ENCODE data around the gene DYNC2H1.
A peak's percentile ranks its signal among the peaks of the same experiment; 100 is the strongest.

DYNC2H1 gene

DNA sequence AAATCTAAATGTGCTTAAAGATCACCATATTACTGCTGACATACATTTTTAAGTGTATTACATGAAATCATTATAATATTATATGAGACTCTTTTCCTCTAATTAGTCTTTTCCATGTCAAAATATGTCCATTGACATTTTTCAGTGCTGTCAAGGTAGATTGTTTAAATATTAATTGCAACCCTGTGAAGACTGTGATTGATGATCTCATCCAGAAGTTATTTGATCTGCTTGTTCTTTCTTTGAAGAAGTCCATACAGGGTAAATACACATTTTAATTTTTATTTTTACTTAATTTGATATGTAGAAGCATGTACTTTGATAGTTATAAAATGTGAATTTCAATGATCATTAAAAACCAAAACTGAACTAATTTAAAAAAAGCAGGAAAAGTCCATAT lies 38.4 kb downstream of the DYNC2H1 start:
- no peak for DNase-seq

DNA sequence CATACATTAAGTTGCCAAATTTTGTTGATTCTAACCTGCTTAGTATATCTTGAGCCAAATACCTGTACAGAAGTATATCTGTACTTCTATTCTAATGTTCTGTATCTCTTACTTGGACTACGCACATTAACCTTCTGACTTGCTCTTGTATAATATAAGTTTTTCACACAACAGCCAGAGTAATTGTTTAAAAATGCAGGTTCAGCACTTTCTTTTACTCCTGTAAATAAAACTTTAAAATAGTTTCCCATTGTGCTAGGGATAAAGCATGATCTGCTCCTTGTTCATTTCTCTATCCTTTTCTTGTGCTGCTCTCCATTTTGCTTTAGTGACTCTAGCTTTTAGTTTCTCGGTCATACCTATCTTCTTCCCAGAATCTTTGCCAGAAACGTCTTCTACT lies 48.3 kb downstream of the DYNC2H1 start:
- DNase-seq: no peak

DNA sequence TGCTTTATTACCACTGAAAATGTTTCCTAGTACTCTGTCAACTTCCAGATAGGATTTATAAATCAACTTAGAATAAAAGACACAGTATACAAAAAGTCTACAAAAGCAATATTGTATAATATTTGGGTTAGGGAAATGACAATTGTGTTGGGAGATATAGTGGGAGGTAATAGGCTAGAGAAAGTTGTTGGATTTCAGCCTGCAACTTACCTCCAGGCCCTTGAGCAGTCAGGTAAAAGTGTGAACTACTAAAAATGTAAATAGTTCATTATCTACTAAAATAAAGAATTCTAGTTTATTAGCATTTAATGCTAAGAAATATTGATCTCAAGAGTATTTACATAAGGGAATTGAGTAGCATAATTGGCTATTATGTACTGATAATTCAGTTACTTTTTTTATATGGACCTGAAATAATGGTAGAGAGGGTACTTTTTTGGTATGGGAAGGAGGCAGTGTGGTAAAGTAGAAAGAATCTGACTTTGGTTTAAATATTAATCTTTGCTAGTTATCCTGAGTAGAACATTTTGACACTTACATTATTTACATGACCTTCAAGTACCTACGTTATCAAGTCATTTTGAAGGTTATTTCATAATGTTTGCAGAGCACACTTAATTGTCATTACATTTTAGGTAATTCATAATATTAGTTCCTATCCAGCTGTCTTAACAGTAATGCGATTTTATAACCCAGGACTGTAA lies 55.0 kb downstream of the DYNC2H1 start:
- no peak for DNase-seq

DNA sequence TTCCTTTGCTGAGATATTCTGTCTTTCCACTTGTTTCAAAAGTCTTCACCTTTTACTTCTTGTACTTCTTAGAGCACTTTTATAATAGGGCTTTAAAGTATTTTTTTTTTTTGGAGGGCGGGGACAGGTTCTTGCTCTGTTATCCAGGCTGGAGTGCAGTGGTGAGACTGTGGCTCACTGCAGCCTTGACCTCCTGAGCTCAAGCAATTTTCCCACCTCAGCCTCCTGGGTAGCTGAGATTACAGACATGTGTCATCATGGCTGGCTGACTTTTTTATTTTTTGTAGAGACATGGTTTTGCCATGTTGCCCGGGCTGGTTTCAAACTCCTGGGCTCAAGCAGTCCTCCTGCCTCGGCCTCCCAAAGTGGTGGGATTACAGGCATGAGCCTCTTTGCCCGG lies 57.9 kb downstream of the DYNC2H1 start:
- DNase-seq: no peak

DNA sequence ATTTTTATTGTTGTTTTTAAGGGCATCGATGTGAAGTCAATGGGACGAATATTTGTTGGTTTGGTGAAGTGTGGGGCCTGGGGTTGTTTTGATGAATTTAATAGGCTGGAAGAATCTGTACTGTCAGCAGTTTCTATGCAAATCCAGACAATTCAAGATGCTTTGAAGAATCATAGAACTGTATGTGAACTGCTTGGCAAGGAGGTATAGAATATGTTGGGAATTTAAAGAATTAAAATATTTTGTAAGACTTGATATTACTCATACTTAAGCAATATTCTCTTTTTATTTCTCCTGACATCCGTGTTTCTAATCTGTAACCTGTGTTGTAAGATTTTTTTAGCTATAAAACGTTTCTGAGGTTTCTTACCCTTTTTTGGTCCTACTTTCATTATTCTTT lies 61.6 kb downstream of the DYNC2H1 start:
- no peak for DNase-seq

DNA sequence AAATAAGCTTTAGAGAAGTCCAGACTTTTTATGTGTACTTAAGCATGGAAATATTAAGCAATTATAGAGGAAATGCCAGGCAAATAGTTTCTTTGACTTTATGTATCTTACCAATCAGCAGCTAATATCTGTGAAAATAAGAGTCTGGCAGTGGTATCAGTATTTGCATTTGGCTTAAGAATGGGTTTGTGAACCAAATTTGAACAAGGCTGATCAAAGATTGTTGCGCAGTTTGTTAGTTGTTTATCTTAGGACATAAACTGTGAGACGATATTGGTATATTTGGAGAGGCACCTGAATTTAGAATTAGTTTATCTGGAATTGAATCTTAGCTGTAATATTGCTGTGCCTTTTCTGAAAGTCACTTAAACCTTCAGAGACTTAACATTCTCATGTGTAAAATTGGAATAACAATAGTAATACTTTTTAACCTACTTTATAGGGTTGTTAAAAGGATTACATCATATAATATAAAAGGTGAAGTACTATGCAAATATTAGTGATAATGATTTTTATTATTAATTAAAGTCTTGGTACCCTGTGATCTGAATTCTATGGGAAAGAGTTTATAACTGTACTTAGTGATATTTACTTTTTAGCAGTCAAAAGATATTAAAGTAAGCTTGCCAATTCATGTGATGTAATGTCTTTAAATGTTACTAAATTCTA lies 66.4 kb downstream of the DYNC2H1 start:
- DNase-seq: no peak

DNA sequence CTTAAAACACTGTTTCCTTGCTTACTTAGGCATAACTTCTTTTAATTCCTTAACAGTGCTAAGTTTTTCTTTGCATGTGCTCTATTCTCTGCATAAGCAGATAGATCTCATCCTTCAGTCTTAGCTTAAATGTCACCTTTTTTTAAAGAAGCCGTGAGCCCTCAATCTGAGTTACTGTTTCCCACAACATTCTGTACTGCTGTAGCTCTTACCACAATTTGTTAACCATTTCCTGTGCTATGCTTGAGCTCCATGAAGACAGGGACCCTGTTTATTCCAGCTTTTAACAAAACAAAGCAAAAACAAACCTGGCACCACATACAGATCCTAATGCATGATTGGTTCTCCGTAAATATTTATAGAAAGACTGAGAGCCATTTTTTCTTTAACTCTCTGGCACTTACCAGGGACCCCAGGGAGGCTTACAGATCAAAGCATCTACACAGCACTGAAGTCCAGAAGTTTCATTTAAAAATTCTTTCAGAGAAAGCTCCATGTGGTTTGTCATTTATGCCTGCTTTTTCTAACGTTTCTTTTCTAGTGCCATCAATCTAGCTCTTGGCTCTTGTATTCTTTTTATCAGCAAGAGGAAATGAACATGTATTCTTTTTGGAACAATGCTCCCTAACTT lies 74.9 kb downstream of the DYNC2H1 start:
- no peak for DNase-seq

DNA sequence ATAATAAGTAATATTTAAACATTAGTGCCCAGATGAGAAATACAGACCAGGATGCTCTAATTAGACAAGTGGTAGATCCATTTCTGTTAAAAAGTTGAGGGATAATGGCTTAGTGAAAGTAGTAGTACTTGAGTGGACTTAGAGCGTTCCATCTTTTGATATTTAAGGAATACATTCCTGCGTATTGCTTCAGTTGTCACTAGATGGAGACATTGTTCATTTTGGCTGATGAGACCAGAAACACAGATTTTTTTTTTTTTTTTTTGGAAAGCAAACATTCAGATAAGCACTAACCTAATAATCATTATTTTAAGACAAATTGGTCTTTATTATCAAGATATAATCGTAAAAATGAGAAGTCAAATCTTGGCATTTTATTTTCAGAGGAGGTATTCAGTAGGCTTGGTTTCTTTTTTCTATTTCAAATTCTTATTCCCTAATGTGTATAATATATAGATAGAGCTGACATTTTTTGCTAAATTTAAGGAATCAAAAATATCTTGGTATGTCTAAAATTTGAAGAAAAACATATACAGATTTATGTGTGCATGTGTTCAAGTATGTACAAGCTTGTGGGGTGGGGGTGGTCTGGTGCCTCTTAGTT lies 92.9 kb downstream of the DYNC2H1 start:
- DNase-seq: peak; percentile 9

DNA sequence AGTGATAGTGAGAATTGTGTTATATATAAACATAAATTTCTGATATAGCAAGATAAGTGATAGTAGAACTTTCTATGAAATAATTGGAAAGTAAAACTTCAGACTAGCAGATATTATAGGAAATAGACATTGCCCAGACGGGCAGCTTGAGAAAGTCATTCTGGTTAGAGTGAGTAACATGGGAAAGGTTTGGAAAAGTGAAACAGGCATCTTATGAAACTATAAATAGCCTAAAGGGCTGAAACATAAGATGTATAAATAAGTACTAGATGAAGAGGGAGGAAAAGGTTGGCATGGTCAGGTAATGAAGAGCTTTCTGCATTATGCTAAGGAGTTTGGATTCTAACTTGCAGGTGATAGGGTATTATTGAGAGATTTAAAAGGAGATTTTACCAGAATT lies 101.3 kb downstream of the DYNC2H1 start:
- no peak for DNase-seq

DNA sequence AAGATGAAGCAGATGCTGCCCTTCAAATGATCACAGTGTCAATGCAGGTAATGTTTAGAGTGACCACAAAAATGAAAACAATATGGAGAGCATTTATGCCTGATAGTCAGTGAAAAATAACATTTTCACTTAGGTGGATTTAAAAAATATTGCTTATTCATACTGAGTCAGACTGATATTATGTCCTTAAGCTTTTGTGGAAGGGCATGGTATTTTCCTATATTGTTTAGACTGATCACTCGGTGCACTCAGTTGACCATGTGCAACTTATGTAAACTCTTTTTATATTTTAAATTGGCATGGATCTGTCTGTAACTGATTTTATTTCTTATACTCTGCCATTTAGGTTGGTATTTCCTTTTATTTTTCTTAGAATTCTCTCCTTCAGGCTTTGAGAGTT lies 106.6 kb downstream of the DYNC2H1 start:
- DNase-seq: no peak

DNA sequence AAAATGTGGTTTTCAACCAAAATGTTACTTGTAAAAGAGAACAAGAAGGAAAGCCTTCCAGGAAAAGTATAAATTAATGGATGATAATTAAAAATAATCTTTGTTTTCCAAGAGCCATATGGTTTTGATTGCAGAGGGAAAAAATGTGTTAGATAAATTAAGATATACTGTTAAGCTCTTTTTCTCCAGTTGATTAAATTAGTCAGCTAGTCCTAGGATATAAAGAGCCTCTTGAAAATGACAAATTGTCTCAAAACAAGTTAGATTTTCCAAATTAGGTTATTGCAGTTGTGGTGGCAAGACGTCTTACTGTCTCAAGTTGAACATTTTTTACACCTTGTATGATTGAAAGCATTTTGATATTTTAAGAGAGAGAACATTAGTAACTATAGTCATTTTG lies 110.9 kb downstream of the DYNC2H1 start:
- DNase-seq: no peak

DNA sequence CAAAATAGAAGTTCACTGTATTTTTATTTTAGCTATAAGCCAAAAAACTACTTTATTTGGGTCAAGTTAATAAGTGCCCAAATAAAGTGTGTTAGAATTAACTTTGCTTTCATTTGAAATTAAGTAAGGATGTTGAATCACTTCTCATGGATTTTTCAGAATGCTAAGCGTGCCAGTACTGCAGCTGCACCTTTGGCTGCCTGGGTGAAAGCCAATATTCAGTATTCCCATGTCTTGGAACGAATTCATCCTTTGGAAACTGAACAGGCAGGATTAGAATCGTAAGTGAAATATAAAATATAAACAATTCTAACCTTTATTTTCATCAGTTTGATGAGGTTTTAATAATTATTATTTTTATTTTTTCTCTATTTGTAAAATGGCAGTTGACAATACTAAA lies 113.6 kb downstream of the DYNC2H1 start:
- no peak for DNase-seq

DNA sequence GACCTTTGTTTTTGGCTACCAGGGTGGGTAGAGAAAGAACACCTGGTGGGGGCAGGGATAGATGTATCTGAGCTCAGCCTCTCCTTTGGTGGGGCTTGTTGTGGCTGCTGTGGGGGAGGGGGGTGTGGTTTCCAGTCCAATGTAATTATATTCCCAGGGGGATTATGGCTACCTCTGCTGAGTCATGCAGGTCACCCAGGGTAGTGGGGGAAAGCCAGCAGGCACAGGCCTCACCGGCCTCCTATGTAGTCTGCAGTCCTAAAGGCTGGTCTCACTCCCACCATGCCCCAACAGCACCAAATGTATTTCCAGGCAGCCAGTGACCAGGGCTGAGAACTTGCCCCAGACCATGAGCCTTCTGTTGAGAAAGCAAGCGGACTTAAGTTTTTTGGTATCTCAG lies 119.6 kb downstream of the DYNC2H1 start:
- DNase-seq: no peak

DNA sequence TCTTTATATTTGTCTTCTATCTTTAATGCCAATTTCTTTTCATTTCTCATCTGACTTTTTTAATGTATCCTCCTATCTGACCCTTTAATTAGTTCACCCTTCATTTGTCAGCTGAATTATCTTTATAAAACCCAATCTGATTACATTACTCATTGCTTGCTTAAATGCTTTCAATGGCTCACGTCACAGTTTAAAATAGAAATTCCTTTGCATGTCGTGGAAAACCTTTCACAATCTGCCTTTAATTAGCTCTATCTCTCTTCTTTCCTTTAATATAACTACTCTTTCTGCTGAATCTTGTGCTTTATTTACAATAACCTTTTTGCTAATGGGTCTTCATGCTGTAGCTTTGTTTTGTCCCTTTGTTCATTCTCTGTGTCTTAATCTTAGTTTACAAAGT lies 125.7 kb downstream of the DYNC2H1 start:
- no peak for DNase-seq

DNA sequence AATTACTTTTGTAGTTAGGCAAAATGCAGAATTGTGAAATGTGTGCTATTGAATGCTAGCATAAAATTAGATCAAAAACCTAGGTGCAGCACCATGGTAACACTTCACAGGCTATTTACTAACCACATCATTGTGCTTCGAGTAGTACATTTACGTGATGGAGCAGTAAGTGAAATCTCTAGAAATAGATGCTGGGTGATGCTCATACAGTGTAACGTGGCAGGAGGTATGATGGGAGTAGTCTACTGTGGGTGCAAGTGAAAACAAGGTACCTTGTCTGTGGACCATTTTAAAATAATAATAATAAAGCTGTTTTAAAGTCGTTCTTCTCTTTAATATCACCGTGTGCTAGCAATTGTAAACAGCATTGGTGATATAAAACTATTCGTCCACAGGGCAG lies 132.3 kb downstream of the DYNC2H1 start:
- DNase-seq: no peak

DNA sequence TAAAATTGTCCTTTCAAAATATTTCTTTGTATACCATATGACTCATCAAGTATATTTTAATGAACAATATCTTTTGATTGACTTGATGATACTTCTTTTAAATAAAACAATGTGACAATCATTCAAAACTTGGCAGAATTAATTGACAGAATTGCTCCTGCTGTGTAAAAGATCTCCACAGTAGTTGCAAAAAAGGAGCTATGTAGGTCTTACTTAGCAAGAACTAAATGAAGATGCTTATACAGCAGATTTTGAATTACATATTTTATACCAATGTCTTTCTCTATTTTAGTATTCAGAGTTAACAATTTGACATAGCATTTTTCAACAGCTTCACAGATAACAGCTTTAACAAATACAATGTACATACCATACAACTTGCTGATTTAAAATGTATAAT lies 144.9 kb downstream of the DYNC2H1 start:
- no peak for DNase-seq

DNA sequence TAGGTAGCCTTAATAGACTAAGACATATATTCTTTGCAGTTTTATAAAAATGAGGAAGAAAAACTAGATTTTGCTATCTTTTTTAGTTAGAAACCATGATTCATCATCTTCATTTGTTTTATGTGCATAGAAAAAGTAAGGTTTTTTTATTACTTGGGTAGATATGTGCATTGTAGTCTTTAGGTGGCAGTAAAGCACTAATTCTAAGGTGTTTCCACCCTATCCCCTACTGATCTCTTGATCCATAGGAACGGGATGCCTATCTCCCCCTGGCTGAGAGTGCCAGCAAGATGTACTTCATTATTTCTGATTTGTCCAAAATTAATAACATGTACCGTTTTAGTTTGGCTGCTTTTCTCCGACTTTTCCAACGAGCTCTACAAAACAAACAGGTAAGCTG lies 148.1 kb downstream of the DYNC2H1 start:
- peak; percentile 13 for DNase-seq

DNA sequence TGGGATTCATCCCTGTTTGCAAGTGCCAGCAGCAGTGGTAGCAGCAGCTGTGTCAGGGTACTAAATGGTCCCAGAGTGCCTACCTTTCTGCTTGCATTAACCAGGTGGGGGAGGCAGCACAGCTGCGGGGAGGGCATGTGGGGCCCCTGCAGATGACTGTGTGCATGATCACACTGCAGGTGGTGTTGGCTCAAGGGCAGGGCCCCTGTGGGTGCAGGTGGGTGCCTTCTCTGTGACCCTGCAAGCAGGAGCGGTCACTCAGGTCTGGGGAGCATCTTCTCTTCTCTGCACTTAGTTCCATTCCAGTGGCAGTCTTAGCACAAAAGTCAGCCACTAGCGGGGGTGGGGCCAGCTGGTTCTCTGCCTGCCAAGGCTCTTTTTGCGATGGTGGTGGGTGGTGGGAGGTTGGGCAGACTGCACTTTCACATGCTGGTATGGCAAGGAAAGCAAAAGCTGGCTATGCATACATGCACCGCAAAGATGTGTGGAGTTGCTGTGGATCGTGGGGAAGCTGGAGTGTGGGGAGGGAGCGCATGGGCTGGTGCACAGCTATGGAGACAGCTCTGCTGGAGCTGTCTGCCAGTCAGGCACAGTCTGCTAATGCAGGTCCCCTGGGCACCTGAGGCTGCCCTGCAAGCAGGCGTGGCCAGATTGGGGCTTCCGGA lies 157.1 kb downstream of the DYNC2H1 start:
- no peak for DNase-seq

DNA sequence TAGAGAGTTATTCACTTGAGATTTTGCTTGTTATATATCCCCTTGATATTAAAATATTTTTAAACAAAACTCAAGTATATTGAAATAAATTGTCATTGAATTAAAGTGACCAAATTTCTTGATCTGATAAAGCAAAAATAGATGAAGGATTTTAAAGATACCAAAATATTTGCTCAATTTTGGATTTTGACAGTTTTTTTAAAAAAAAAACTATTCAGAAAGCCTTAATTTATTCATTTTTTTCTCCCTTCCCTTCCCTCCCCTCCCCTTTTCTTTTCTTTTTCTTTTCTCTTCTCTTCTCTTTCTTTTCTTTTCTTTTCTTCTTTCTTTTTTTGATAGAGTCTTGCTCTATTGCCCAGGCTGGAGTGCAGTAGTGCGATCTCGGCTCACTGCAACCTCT lies 163.7 kb downstream of the DYNC2H1 start:
- no peak for DNase-seq

DNA sequence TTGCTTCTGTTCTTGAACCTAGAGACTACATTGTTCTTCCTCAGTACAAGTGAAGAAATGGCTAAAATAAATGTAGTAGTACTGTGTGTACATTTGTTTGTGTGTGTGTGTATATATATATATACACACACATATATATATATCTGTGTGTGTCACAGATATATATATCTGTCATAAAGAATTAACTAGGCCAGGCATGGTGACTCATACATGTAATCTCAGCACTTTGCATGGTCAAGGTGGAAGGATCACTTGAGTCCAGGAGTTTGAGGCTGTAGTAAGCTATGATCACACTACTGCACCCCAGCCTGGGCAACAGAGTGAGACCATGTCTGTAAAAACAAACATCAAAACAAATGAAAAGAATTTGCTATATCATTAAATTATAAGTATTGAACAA lies 164.8 kb downstream of the DYNC2H1 start:
- DNase-seq: no peak

DNA sequence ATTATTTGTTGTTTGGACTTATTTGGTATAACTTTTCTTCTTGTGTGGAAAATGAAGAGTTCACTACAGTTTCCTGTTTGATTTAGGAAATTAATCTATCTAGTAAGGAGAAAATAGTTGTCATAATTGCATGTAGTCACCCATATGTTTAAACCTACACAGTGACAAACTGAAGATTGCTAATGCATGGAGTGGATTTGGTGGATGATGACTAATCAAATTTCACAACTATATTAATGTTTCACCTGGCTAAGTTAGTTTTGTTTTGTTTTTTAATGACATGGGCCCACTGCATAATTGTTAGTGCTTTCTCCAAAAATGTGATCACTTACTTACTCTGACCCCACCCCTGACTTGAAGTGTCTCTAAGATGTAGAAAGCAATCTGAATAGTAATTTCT lies 170.6 kb downstream of the DYNC2H1 start:
- no peak for DNase-seq

DNA sequence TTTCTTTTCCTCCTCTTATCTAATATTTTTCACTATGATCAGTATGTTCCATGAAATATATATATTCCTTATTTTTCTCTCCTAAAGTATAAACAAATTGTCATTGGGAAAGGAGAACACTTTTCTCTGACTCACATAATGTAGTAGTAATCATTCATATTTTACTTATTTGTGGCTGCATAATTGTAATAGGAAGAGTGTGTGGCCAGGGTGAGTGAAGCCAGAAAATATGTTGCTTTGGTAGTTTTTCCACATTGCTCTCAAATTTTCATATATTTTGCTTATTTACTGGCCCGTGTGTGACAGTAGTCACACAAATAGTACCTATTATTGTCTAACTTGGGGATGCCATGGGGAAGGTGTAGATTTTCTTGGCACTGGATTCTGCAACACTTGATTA lies 172.1 kb downstream of the DYNC2H1 start:
- DNase-seq: no peak

DNA sequence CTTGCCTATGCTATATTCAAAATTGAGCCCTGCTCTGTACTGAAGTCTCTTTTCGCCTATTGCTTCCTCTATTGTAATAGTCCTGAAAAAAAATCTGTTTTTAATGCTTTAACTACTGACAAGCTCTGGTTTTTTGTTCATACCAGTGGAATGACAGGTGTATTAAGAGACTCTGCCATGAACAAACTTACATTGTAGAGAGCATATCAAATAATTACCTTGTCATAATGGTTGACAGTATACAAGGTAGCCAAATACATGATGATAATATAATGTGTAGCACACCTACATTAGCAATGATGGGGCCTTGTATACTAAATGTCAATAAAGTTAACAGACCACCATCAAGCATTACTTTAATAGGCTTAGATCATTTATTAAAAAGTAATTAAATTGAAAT lies 175.0 kb downstream of the DYNC2H1 start:
- DNase-seq: no peak

DNA sequence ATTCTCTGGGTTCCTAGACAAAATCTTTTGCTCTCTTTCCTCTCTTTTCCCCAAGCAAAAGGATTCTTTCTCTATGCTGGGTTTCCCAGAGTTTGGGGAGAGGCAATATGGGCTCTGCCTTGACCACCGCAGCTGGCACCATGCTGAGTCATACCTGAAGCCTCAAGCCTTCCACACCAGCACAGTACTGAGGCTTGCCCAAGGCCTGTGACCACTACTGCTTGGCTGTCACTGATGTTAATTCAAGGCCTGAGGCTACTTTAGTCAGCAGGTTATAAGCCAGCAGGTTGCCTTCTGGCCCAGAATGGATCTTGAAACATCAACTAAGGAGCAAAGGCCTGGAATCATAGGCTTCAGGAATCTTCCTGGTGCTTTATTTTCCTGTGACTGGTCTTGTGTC lies 185.3 kb downstream of the DYNC2H1 start:
- DNase-seq: no peak

Measured in COR-L47 (cell line).